HFFc6 (cell line): ENCODE measurements around the gene NFATC2. TPM values are rescaled to one million over a fixed set of nuclear protein-coding genes. Genes with fewer than 3 reads are reported as not detected.
A peak's percentile ranks its signal among the peaks of the same experiment; 100 is the strongest.

ENCODE experiments used
- DNase-seq: peaks from one replicate; pipeline ENCODE4 v3.0.0-alpha.2; 2018
- H3K27ac Mint-ChIP-seq: 2 replicates; pipeline ENCODE4 v1.8.0; 2020; ENCODE audit warnings: mild to moderate bottlenecking, mixed read lengths
- H3K27me3 Mint-ChIP-seq: 2 replicates; pipeline ENCODE4 v1.8.0; 2021; ENCODE audit warnings: mild to moderate bottlenecking, moderate library complexity, mixed read lengths; ENCODE audit not compliant: insufficient read depth
- H3K36me3 Mint-ChIP-seq: 2 replicates; pipeline ENCODE4 v1.8.0; 2021; ENCODE audit warnings: low read depth, mixed read lengths
- H3K4me1 Mint-ChIP-seq: 2 replicates; pipeline ENCODE4 v1.8.0; 2020; ENCODE audit warnings: low read depth, mixed read lengths
- H3K4me3 Mint-ChIP-seq: 2 replicates; pipeline ENCODE4 v1.8.0; 2020; ENCODE audit warnings: mild to moderate bottlenecking, moderate library complexity, mixed read lengths
- H3K9me3 Mint-ChIP-seq: 2 replicates; pipeline ENCODE4 v1.8.0; 2020; ENCODE audit warnings: mild to moderate bottlenecking, mixed read lengths
- CTCF ChIP-seq: fragments of 200-600 bp; sonication (generic); IDR thresholded peaks from 2 replicates; pipeline ENCODE4 v1.5.0; 2021; ENCODE audit warnings: antibody characterized with exemption, mild to moderate bottlenecking
- total RNA-seq, 6 experiments: library from RNA; stranded (reverse); fragmentation: NEBNext Ultra II Directional; extraction: Animal tissue kit (Norgen Biotek cat#: 25700); gene quantifications; 2 replicates in 1 of 6; 3 replicates in 5 of 6; pipeline ENCODE4 v1.2.3, GENCODE V29; 2021

Gene NFATC2
- total RNA-seq, 6 experiments from 2014 or later = 0.50 to 1.1 (median 0.84) TPM

GRCh38 chr20:51417250-51418136 is 125.0 kb downstream of the NFATC2 start:
- Mint-ChIP-seq H3K9me3 (no peaks in the 10 kb centered on the region), H3K36me3 (no peaks in the 10 kb centered on the region), H3K4me3 (no peak overlapping the region), H3K27me3 (no peaks in the 10 kb centered on the region; the same call in 1 of the 2 replicates), H3K27ac (no peak overlapping the region), H3K4me1 (peaks cover 16% of the 10 kb centered on the region)
- TF ChIP-seq CTCF = no peak
- no peak for DNase-seq

GRCh38 chr20:51416532-51417249 is 125.8 kb downstream of the NFATC2 start:
- H3K4me3 Mint-ChIP-seq = no peak overlapping the region
- H3K27me3 Mint-ChIP-seq = no peaks in the 10 kb centered on the region; the same call in 1 of the 2 replicates
- no peak for TF ChIP-seq CTCF
- no peak for DNase-seq
- no peak overlapping the region for H3K27ac Mint-ChIP-seq
- H3K36me3 Mint-ChIP-seq = no peaks in the 10 kb centered on the region
- H3K4me1 Mint-ChIP-seq = peaks cover 22% of the 10 kb centered on the region
- no peaks in the 10 kb centered on the region for H3K9me3 Mint-ChIP-seq

- Mint-ChIP-seq H3K27ac (no peak overlapping the region), H3K4me1 (peaks cover 13% of the 10 kb centered on the region), H3K4me3 (no peak overlapping the region), H3K27me3 (no peaks in the 10 kb centered on the region; the same call in 1 of the 2 replicates), H3K9me3 (no peaks in the 10 kb centered on the region; the same call in 1 of the 2 replicates), H3K36me3 (no peaks in the 10 kb centered on the region)
- DNase-seq = no peak
- no peak for TF ChIP-seq CTCF
Observed at GRCh38 chr20:51413857-51414256, 128.7 kb downstream of the NFATC2 start.

GRCh38 chr20:51412951-51413481 is 129.5 kb downstream of the NFATC2 start:
- H3K4me3 Mint-ChIP-seq = no peak overlapping the region; the same call in 1 of the 2 replicates
- H3K4me1 Mint-ChIP-seq = peaks cover 13% of the 10 kb centered on the region
- H3K27ac Mint-ChIP-seq = no peak overlapping the region; the same call in 1 of the 2 replicates
- H3K9me3 Mint-ChIP-seq = no peaks in the 10 kb centered on the region; the same call in 1 of the 2 replicates
- H3K27me3 Mint-ChIP-seq = no peaks in the 10 kb centered on the region; the same call in 1 of the 2 replicates
- peak; percentile 19 for DNase-seq
- no peak for TF ChIP-seq CTCF
- H3K36me3 Mint-ChIP-seq = no peaks in the 10 kb centered on the region

GRCh38 chr20:51412333-51412871 is 130.1 kb downstream of the NFATC2 start:
- DNase-seq = no peak
- peak overlapping the region; percentile 61 for H3K27ac Mint-ChIP-seq
- no peaks in the 10 kb centered on the region; the same call in 1 of the 2 replicates for H3K9me3 Mint-ChIP-seq
- H3K27me3 Mint-ChIP-seq = no peaks in the 10 kb centered on the region
- TF ChIP-seq CTCF = no peak
- H3K36me3 Mint-ChIP-seq = no peaks in the 10 kb centered on the region
- H3K4me1 Mint-ChIP-seq = peaks cover 13% of the 10 kb centered on the region
- H3K4me3 Mint-ChIP-seq = peak overlapping the region; percentile 52; the same call in 1 of the 2 replicates
